ENCODE measurements around the gene MYO9A.
"Not testable (repeated sequence)": the region's sequence is repeated elsewhere in the genome, so short reads cannot be mapped to it uniquely, and the experiment has no call there.

The MYO9A gene

GRCh38 chr15:72106068-72106467, 11.9 kb downstream of the MYO9A start:
- H3K27ac ChIP-seq, result no peak overlapping the region
- TF ChIP-seq, protein P1, sequence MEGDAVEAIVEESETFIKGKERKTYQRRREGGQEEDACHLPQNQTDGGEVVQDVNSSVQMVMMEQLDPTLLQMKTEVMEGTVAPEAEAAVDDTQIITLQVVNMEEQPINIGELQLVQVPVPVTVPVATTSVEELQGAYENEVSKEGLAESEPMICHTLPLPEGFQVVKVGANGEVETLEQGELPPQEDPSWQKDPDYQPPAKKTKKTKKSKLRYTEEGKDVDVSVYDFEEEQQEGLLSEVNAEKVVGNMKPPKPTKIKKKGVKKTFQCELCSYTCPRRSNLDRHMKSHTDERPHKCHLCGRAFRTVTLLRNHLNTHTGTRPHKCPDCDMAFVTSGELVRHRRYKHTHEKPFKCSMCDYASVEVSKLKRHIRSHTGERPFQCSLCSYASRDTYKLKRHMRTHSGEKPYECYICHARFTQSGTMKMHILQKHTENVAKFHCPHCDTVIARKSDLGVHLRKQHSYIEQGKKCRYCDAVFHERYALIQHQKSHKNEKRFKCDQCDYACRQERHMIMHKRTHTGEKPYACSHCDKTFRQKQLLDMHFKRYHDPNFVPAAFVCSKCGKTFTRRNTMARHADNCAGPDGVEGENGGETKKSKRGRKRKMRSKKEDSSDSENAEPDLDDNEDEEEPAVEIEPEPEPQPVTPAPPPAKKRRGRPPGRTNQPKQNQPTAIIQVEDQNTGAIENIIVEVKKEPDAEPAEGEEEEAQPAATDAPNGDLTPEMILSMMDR (IDR thresholded peaks at IDR 0.05), result no peak
- no peak for TF ChIP-seq ZFX (IDR thresholded peaks at IDR 0.05; ENCODE audit: borderline replicate concordance)

- no peak overlapping the region for H3K27ac ChIP-seq
- TF ChIP-seq, protein P1 (IDR thresholded peaks at IDR 0.05), result no peak
- no peak for TF ChIP-seq ZFX (IDR thresholded peaks at IDR 0.05; ENCODE audit: borderline replicate concordance)
These were observed 12.8 kb downstream of the MYO9A start for GRCh38 chr15:72105111-72105510.

- not testable (repeated sequence) for H3K27ac ChIP-seq
These were observed 17.4 kb downstream of the MYO9A start for GRCh38 chr15:72100551-72100950.

DNA sequence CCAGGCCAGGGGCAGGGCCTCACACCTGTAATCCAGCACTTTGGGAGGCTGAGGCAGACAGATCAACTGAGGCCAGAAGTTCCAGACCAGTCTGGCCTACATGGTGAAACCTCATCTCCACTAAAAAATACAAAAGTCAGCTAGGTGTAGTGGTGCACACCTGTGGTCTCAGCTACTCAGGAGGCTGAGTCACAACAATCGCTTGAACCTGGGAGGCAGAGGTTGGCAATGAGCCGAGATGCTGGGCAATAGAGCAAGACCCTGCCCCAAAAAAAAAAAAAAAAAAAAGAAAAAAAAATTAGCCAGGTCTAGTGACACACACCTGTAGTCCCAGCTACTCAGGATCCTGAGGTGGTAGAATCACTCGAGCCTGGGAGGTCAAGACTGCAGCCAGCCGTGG, 18.8 kb downstream of the MYO9A start:
- H3K27ac ChIP-seq, result no peak overlapping the region
- TF ChIP-seq, protein P1 (IDR thresholded peaks at IDR 0.05), result no peak
- TF ChIP-seq ZFX (IDR thresholded peaks at IDR 0.05; ENCODE audit: borderline replicate concordance), result no peak

- TF ChIP-seq, protein P1 (IDR thresholded peaks at IDR 0.05), result no peak
- TF ChIP-seq ZFX (IDR thresholded peaks at IDR 0.05; ENCODE audit: borderline replicate concordance), result no peak
- H3K27ac ChIP-seq, result no peak overlapping the region
These were observed 19.9 kb downstream of the MYO9A start for GRCh38 chr15:72098040-72098439.

DNA sequence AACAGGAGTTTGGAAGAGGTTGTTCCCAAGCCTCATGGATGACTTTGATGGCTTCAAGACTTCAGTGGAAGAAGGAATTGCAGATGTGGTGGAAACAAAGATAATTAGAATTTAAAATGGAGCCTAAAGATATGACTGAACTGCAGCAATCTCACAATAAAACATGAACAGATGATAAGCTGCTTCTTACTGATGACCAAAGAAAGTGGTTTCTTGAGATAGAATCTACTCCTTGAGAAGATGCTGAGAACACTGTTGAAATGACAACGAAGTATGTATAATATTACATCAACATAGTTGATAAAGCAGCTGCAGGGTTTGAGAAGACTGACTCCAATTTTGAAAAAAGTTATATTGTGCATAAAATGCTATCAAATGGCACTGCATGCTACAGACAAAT, 21.2 kb downstream of the MYO9A start:
- TF ChIP-seq ZFX (IDR thresholded peaks at IDR 0.05; ENCODE audit: borderline replicate concordance), result no peak
- TF ChIP-seq, protein P1 (IDR thresholded peaks at IDR 0.05), result no peak
- no peak overlapping the region for H3K27ac ChIP-seq

DNA sequence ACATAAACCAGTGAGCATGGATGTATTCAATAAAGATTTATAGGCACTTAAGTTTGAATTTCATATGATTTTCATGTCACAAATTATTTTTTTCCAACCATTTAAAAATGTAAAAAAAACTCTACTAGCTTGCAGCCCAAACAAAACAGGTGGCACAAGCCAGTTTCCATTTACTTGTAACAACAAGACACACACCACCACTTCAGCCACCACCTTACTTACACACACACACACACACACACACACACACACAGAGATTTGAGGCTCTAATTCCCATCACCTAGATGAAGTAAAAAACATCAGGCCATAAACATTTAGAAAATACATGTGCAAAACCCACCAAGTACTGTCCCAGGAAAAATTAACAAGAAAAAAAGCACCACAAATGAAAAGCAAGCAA, 25.3 kb downstream of the MYO9A start:
- TF ChIP-seq, protein P1 (IDR thresholded peaks at IDR 0.05), result no peak
- TF ChIP-seq ZFX (IDR thresholded peaks at IDR 0.05; ENCODE audit: borderline replicate concordance), result no peak
- H3K27ac ChIP-seq, result no peak overlapping the region

DNA sequence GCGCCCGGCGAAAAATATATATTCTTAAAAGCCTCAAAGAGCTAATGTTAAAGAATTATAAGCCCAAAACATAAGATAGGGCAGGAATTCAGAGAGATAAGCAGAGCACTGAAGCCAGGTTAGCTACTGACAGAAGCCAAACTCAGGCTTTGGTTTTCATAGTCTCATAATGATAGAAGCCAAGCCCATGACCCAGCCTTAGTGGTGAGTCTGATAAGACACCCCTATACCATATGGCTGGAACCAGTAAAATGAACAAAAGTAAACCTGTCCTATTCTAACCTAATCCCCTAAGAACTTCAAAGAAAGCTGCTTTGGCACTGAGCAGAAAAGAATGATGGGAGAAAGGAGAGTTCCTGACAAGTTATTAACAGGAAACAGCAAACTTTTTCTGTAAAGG, 25.9 kb downstream of the MYO9A start:
- TF ChIP-seq, protein P1 (IDR thresholded peaks at IDR 0.05), result no peak
- no peak for TF ChIP-seq ZFX (IDR thresholded peaks at IDR 0.05; ENCODE audit: borderline replicate concordance)
- no peak overlapping the region for H3K27ac ChIP-seq

Data from 22Rv1 (cell line).